ENCODE results near the gene CNTROB. TPM values are rescaled to one million over a fixed set of nuclear protein-coding genes. Genes with fewer than 3 reads are reported as not detected.

CNTROB gene
- total RNA-seq, 1 donor from 2014 or later = 62.7 TPM

GRCh38 chr17:7972131-7972785 lies 40.3 kb downstream of the CNTROB start:
- no peaks in the 10 kb centered on the region for H3K27me3 ChIP-seq
- H3K36me3 ChIP-seq = no peaks in the 10 kb centered on the region
- DNase-seq (no peak), ATAC-seq (no peak)
- H3K9me3 ChIP-seq = peaks cover 12% of the 10 kb centered on the region
- no peaks in the 10 kb centered on the region for H3K4me1 ChIP-seq
- intact Hi-C loops (cut with DNase I) = no loop called here
- no peak overlapping the region for H3K27ac ChIP-seq
- TF ChIP-seq CTCF (IDR thresholded peaks at IDR 0.05) = no peak
- no peak overlapping the region for H3K4me3 ChIP-seq

- H3K27ac ChIP-seq = no peak overlapping the region
- H3K36me3 ChIP-seq = no peaks in the 10 kb centered on the region
- DNase-seq = no peak
- no peaks in the 10 kb centered on the region for H3K4me1 ChIP-seq
- intact Hi-C loops (cut with DNase I) = no loop called here
- no peak for ATAC-seq
- TF ChIP-seq CTCF (IDR thresholded peaks at IDR 0.05) = no peak
- no peaks in the 10 kb centered on the region for H3K27me3 ChIP-seq
- peaks cover 12% of the 10 kb centered on the region for H3K9me3 ChIP-seq
- no peak overlapping the region for H3K4me3 ChIP-seq
Observed at GRCh38 chr17:7974638-7975131, 42.7 kb downstream of the CNTROB start.

- Histone ChIP-seq H3K4me1 (no peaks in the 10 kb centered on the region), H3K27ac (no peak overlapping the region), H3K27me3 (no peaks in the 10 kb centered on the region), H3K36me3 (no peaks in the 10 kb centered on the region), H3K4me3 (no peak overlapping the region), H3K9me3 (peaks cover 12% of the 10 kb centered on the region)
- ATAC-seq = no peak
- no peak for TF ChIP-seq CTCF (IDR thresholded peaks at IDR 0.05)
- DNase-seq = no peak
- intact Hi-C loops (cut with DNase I) = no loop called here
Observed at GRCh38 chr17:7977039-7977438, 45.0 kb downstream of the CNTROB start.

- intact Hi-C loops (cut with DNase I) = no loop called here
- TF ChIP-seq CTCF (IDR thresholded peaks at IDR 0.05) = no peak
- no peaks in the 10 kb centered on the region for H3K4me1 ChIP-seq
- H3K27me3 ChIP-seq = no peaks in the 10 kb centered on the region
- H3K4me3 ChIP-seq = no peak overlapping the region
- no peak for DNase-seq
- H3K36me3 ChIP-seq = no peaks in the 10 kb centered on the region
- no peak overlapping the region for H3K27ac ChIP-seq
- no peak for ATAC-seq
- H3K9me3 ChIP-seq = peaks cover 12% of the 10 kb centered on the region
Observed at GRCh38 chr17:7977805-7978204, 45.8 kb downstream of the CNTROB start.

- no peak for TF ChIP-seq CTCF (IDR thresholded peaks at IDR 0.05)
- Histone ChIP-seq H3K4me3 (no peak overlapping the region), H3K36me3 (no peaks in the 10 kb centered on the region), H3K27me3 (no peaks in the 10 kb centered on the region), H3K9me3 (no peaks in the 10 kb centered on the region), H3K27ac (no peak overlapping the region), H3K4me1 (no peaks in the 10 kb centered on the region)
- ATAC-seq (peak; percentile 72), DNase-seq (no peak)
- intact Hi-C loops (cut with DNase I) = no loop called here
Observed at GRCh38 chr17:7982173-7982572, 50.2 kb downstream of the CNTROB start.

GRCh38 chr17:7982666-7983065 lies 50.7 kb downstream of the CNTROB start:
- H3K9me3 ChIP-seq = no peaks in the 10 kb centered on the region
- no peaks in the 10 kb centered on the region for H3K36me3 ChIP-seq
- TF ChIP-seq CTCF (IDR thresholded peaks at IDR 0.05) = peak; percentile 35
- H3K4me3 ChIP-seq = no peak overlapping the region
- DNase-seq (no peak), ATAC-seq (peak; percentile 84)
- H3K4me1 ChIP-seq = no peaks in the 10 kb centered on the region
- no peak overlapping the region for H3K27ac ChIP-seq
- no peaks in the 10 kb centered on the region for H3K27me3 ChIP-seq
- intact Hi-C loops (cut with DNase I) = no loop called here
